OCI-LY3 (cell line): ENCODE data around the gene CCDC83.

Source experiments
- EZH2phosphoT487 ChIP-seq: fragments of 200-600 bp; shearing (Covaris generic); IDR thresholded peaks from 2 replicates; pipeline ENCODE4 v1.6.1; 2018; ENCODE audit warnings: antibody characterized with exemption, mixed run types, low read depth
- TF ChIP-seq, protein P1 (sequence below): fragments of 200-600, 300-600 bp; sonication (generic); IDR thresholded peaks from 2 replicates; pipeline ENCODE4 v1.5.1; 2014; ENCODE audit warnings: antibody characterized with exemption, low read length, low read depth

DNA sequence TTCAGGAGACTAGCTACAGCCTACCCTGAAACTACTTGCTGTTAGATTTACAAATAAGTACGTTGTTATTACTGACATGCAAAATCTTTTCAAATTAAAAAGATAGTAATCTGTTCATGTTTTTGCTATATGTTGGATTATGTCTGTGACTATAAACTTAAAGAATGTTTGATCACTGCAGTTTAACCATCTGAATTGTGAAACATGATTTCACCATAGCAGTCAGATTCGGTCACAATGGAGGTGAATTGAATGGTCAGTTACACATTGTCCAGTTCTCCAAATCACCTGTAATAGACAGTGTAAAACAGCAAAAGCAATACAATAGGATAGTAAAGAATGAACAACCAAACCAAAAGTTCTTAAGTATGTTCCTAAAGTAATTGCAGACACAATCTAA lies 43.3 kb downstream of the CCDC83 start:
- TF ChIP-seq, protein P1, sequence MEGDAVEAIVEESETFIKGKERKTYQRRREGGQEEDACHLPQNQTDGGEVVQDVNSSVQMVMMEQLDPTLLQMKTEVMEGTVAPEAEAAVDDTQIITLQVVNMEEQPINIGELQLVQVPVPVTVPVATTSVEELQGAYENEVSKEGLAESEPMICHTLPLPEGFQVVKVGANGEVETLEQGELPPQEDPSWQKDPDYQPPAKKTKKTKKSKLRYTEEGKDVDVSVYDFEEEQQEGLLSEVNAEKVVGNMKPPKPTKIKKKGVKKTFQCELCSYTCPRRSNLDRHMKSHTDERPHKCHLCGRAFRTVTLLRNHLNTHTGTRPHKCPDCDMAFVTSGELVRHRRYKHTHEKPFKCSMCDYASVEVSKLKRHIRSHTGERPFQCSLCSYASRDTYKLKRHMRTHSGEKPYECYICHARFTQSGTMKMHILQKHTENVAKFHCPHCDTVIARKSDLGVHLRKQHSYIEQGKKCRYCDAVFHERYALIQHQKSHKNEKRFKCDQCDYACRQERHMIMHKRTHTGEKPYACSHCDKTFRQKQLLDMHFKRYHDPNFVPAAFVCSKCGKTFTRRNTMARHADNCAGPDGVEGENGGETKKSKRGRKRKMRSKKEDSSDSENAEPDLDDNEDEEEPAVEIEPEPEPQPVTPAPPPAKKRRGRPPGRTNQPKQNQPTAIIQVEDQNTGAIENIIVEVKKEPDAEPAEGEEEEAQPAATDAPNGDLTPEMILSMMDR: no peak
- TF ChIP-seq EZH2phosphoT487: no peak
